ENCODE results near the gene SNX18. TPM values are rescaled to one million over a fixed set of nuclear protein-coding genes. Genes with fewer than 3 reads are reported as not detected.

SNX18 gene
- total RNA-seq, 1 donor from 2014 or later = 74.2 TPM

DNA sequence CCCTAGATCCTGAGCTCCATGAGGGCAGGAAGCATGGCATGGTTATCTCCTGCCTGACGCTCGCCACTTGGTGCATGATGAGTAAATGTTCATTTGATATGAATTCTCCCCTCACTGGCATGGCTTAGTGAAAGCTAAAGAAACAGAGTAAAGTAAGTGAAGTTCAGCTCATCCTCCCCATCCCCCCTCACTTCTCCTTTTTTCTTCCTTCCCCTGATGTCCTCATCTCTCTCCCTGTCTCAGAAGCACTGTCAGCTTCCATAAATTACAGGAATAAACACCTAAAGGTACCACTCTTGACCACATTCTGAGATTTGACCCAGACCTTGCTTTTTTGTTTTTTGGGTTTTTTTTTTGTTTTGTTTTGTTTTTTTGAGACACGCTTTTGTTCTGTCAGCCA is 73.3 kb downstream of the SNX18 start:
- Mint-ChIP-seq H3K4me1 (ENCODE audit: low read depth) (peaks cover 6% of the 10 kb centered on the region), H3K27me3 (ENCODE audit: low read depth) (no peaks in the 10 kb centered on the region), H3K9me3 (ENCODE audit: low read depth) (peaks cover 5% of the 10 kb centered on the region), H3K36me3 (ENCODE audit: low read depth) (no peaks in the 10 kb centered on the region), H3K27ac (ENCODE audit: unreplicated experiment) (no peak overlapping the region), H3K4me3 (ENCODE audit: unreplicated experiment) (no peak overlapping the region)
- DNase-seq (ENCODE audit: low spot score) = no peak
- TF ChIP-seq, protein P1, sequence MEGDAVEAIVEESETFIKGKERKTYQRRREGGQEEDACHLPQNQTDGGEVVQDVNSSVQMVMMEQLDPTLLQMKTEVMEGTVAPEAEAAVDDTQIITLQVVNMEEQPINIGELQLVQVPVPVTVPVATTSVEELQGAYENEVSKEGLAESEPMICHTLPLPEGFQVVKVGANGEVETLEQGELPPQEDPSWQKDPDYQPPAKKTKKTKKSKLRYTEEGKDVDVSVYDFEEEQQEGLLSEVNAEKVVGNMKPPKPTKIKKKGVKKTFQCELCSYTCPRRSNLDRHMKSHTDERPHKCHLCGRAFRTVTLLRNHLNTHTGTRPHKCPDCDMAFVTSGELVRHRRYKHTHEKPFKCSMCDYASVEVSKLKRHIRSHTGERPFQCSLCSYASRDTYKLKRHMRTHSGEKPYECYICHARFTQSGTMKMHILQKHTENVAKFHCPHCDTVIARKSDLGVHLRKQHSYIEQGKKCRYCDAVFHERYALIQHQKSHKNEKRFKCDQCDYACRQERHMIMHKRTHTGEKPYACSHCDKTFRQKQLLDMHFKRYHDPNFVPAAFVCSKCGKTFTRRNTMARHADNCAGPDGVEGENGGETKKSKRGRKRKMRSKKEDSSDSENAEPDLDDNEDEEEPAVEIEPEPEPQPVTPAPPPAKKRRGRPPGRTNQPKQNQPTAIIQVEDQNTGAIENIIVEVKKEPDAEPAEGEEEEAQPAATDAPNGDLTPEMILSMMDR (IDR thresholded peaks at IDR 0.05) = no peak

DNA sequence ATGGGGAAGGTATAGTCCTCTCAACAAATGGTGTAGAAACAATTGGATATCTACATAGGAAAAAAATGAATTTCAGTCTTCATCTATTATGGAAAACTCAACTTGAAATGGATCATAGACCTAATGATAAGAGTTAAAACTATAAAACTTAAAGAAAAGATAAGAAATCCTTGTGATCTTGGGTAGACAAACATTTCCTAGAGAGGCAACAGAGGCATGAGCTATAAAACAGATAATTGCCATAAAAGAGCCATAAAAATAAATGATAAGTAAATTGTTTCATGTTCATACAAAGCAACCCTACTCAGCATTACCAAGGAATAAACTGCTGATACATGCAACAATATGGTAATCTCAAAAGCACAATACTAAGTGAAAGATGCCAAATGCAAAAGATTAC is 76.2 kb downstream of the SNX18 start:
- H3K27me3 Mint-ChIP-seq (ENCODE audit: low read depth) = no peaks in the 10 kb centered on the region
- H3K36me3 Mint-ChIP-seq (ENCODE audit: low read depth) = peaks cover 13% of the 10 kb centered on the region
- TF ChIP-seq, protein P1 (IDR thresholded peaks at IDR 0.05) = no peak
- no peak overlapping the region for H3K4me3 Mint-ChIP-seq (ENCODE audit: unreplicated experiment)
- H3K4me1 Mint-ChIP-seq (ENCODE audit: low read depth) = peaks cover 8% of the 10 kb centered on the region
- peaks cover 23% of the 10 kb centered on the region for H3K9me3 Mint-ChIP-seq (ENCODE audit: low read depth)
- H3K27ac Mint-ChIP-seq (ENCODE audit: unreplicated experiment) = no peak overlapping the region
- DNase-seq (ENCODE audit: low spot score) = no peak

DNA sequence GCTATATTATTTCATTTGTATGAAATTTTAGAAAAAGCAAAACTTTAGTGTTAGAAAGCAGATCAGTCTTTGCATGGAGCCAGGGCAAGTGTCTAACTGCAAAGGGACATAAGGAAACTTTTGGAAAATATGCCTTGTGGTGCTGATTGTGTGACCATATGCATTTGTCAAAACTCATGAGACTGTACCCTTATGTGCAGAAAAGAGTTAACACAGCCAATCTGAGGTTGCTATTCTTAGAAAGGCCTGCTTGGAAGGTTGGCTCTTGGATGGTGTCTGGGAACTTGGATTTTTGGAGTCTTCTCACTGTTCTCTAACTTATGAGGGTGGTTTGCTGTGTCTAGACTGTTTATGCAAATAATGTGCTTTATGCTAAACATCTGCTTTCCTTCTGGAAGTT is 76.6 kb downstream of the SNX18 start:
- peaks cover 27% of the 10 kb centered on the region for H3K9me3 Mint-ChIP-seq (ENCODE audit: low read depth)
- H3K27me3 Mint-ChIP-seq (ENCODE audit: low read depth) = no peaks in the 10 kb centered on the region
- peaks cover 13% of the 10 kb centered on the region for H3K36me3 Mint-ChIP-seq (ENCODE audit: low read depth)
- TF ChIP-seq, protein P1 (IDR thresholded peaks at IDR 0.05) = no peak
- DNase-seq (ENCODE audit: low spot score) = no peak
- H3K4me1 Mint-ChIP-seq (ENCODE audit: low read depth) = peaks cover 8% of the 10 kb centered on the region
- no peak overlapping the region for H3K27ac Mint-ChIP-seq (ENCODE audit: unreplicated experiment)
- H3K4me3 Mint-ChIP-seq (ENCODE audit: unreplicated experiment) = no peak overlapping the region

DNA sequence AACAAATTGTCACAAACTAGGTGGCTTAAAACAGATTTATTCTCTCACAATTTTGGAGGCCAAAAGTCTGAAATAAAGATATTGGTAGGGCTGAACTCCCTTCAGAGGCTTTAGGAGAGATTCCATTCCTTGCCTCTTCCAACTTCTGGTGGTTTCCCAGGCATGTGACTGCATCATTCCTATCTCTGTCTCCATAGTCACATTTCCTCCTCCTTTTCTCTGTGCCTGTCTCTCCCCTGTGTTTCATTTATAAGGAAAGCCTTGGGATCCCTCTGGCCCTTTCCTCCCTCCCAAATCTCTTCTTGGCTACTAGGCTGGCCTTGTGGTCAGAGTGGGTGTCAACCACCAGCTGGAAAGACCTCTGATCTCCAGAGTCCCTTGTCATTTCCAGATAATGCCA is 78.2 kb downstream of the SNX18 start:
- peaks cover 16% of the 10 kb centered on the region for H3K36me3 Mint-ChIP-seq (ENCODE audit: low read depth)
- DNase-seq (ENCODE audit: low spot score) = no peak

More for the DNA sequence above, 78.2 kb downstream of the SNX18 start:
- TF ChIP-seq, protein P1 (IDR thresholded peaks at IDR 0.05) = no peak
- Mint-ChIP-seq H3K27me3 (ENCODE audit: low read depth) (no peaks in the 10 kb centered on the region), H3K4me3 (ENCODE audit: unreplicated experiment) (no peak overlapping the region), H3K9me3 (ENCODE audit: low read depth) (peaks cover 34% of the 10 kb centered on the region), H3K4me1 (ENCODE audit: low read depth) (peaks cover 8% of the 10 kb centered on the region), H3K27ac (ENCODE audit: unreplicated experiment) (peak overlapping the region; percentile 49)

Other genes starting within 250 kb of the SNX18 start
- gene ARL15, start 207.2 kb upstream of the SNX18 start, total RNA-seq = 13.7 to 32.9 TPM (median 14.0 TPM) in 3 replicates
- gene HSPB3, start 62.1 kb upstream of the SNX18 start, total RNA-seq = 0.37 to 4.8 TPM (median 0.46 TPM) in 3 replicates